ENCODE measurements around the gene WDR6.

WDR6 gene

GRCh38 chr3:49054344-49054862 is 47.2 kb downstream of the WDR6 start:
- Histone ChIP-seq H4K20me1 (ENCODE audit: insufficient read depth, low read length) (peaks cover 15% of the 10 kb centered on the region; the same call in 1 of the 2 replicates), H3K4me2 (ENCODE audit: insufficient read depth, low read length) (no peak overlapping the region), H3K4me1 (ENCODE audit: insufficient read depth, low read length) (no peaks in the 10 kb centered on the region), H3K27me3 (ENCODE audit: insufficient read depth, low read length, poor library complexity) (no peaks in the 10 kb centered on the region), H3K36me3 (ENCODE audit: insufficient read depth, low read length) (peaks cover 86% of the 10 kb centered on the region), H3K4me3 (ENCODE audit: low read depth in 1 of 2, low read length in 2 of 2) (no peak overlapping the region), H3K9ac (ENCODE audit: low read depth, low read length) (no peak overlapping the region), H3K79me2 (ENCODE audit: insufficient read depth, low read length) (peaks cover 51% of the 10 kb centered on the region), H2AFZ (ENCODE audit: low read depth, low read length) (no peak overlapping the region), H3K9me3 (ENCODE audit: insufficient read depth, low read length, severe bottlenecking) (no peaks in the 10 kb centered on the region), H3K27ac (ENCODE audit: low read length) (no peak overlapping the region)
- ATAC-seq (ENCODE audit: insufficient read depth, low read depth) (no peak), DNase-seq (no peak)
- TF ChIP-seq CTCF (IDR thresholded peaks at IDR 0.05; ENCODE audit: borderline replicate concordance, extremely low read depth, low read length, poor library complexity, severe bottlenecking) (no peak), EZH2 (IDR thresholded peaks at IDR 0.05; ENCODE audit: borderline replicate concordance, low read depth, low read length, severe bottlenecking) (no peak)

- Histone ChIP-seq H3K79me2 (ENCODE audit: insufficient read depth, low read length) (peaks cover 50% of the 10 kb centered on the region), H3K9me3 (ENCODE audit: insufficient read depth, low read length, severe bottlenecking) (no peaks in the 10 kb centered on the region), H2AFZ (ENCODE audit: low read depth, low read length) (no peak overlapping the region), H3K27me3 (ENCODE audit: insufficient read depth, low read length, poor library complexity) (no peaks in the 10 kb centered on the region), H3K9ac (ENCODE audit: low read depth, low read length) (no peak overlapping the region), H4K20me1 (ENCODE audit: insufficient read depth, low read length) (peaks cover 17% of the 10 kb centered on the region; the same call in 1 of the 2 replicates), H3K27ac (ENCODE audit: low read length) (no peak overlapping the region), H3K36me3 (ENCODE audit: insufficient read depth, low read length) (peaks cover 83% of the 10 kb centered on the region), H3K4me2 (ENCODE audit: insufficient read depth, low read length) (no peak overlapping the region), H3K4me1 (ENCODE audit: insufficient read depth, low read length) (no peaks in the 10 kb centered on the region), H3K4me3 (ENCODE audit: low read depth in 1 of 2, low read length in 2 of 2) (no peak overlapping the region)
- ATAC-seq (ENCODE audit: insufficient read depth, low read depth) (0 out of 3 replicates have a peak, but pooled peaks have one; percentile 17), DNase-seq (no peak)
- TF ChIP-seq CTCF (IDR thresholded peaks at IDR 0.05; ENCODE audit: borderline replicate concordance, extremely low read depth, low read length, poor library complexity, severe bottlenecking) (no peak), EZH2 (IDR thresholded peaks at IDR 0.05; ENCODE audit: borderline replicate concordance, low read depth, low read length, severe bottlenecking) (no peak)
Measured at GRCh38 chr3:49057268-49057667, 50.1 kb downstream of the WDR6 start.

- Histone ChIP-seq H2AFZ (ENCODE audit: low read depth, low read length) (no peak overlapping the region), H3K27ac (ENCODE audit: low read length) (no peak overlapping the region), H3K4me2 (ENCODE audit: insufficient read depth, low read length) (no peak overlapping the region), H3K4me3 (ENCODE audit: low read depth in 1 of 2, low read length in 2 of 2) (no peak overlapping the region), H3K36me3 (ENCODE audit: insufficient read depth, low read length) (peaks cover 81% of the 10 kb centered on the region), H3K27me3 (ENCODE audit: insufficient read depth, low read length, poor library complexity) (no peaks in the 10 kb centered on the region), H3K9me3 (ENCODE audit: insufficient read depth, low read length, severe bottlenecking) (no peaks in the 10 kb centered on the region), H4K20me1 (ENCODE audit: insufficient read depth, low read length) (peaks cover 17% of the 10 kb centered on the region; the same call in 1 of the 2 replicates), H3K9ac (ENCODE audit: low read depth, low read length) (no peak overlapping the region), H3K79me2 (ENCODE audit: insufficient read depth, low read length) (peaks cover 48% of the 10 kb centered on the region), H3K4me1 (ENCODE audit: insufficient read depth, low read length) (no peaks in the 10 kb centered on the region)
- TF ChIP-seq EZH2 (IDR thresholded peaks at IDR 0.05; ENCODE audit: borderline replicate concordance, low read depth, low read length, severe bottlenecking) = no peak
- no peak for TF ChIP-seq CTCF (IDR thresholded peaks at IDR 0.05; ENCODE audit: borderline replicate concordance, extremely low read depth, low read length, poor library complexity, severe bottlenecking)
- ATAC-seq (ENCODE audit: insufficient read depth, low read depth) = no peak
- DNase-seq = no peak
Measured at GRCh38 chr3:49058011-49058410, 50.8 kb downstream of the WDR6 start.
